ENCODE results near the gene TRAPPC12.
"Not testable (repeated sequence)": the region's sequence is repeated elsewhere in the genome, so short reads cannot be mapped to it uniquely, and the experiment has no call there.

Gene TRAPPC12

DNA sequence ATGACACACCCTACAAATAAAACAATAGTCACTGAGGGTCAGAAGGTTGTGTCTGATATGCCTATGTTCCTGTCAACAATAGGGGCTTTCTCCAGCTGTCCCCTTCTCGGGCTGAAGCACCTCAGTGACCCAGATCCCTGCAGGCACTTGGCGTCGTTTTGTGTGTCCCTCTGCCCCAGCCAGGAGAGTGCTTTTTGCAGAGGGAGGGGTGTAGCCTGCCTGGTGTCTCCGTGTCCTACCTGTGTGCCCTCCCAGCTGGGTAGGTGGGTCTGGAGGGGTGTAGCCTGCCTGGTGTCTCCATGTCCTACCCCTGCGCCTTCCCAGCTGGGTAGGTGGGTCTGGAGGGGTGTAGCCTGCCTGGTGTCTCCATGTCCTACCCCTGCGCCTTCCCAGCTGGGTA lies 74.5 kb downstream of the TRAPPC12 start:
- not testable (repeated sequence) for DNase-seq (ENCODE audit: low read depth)

DNA sequence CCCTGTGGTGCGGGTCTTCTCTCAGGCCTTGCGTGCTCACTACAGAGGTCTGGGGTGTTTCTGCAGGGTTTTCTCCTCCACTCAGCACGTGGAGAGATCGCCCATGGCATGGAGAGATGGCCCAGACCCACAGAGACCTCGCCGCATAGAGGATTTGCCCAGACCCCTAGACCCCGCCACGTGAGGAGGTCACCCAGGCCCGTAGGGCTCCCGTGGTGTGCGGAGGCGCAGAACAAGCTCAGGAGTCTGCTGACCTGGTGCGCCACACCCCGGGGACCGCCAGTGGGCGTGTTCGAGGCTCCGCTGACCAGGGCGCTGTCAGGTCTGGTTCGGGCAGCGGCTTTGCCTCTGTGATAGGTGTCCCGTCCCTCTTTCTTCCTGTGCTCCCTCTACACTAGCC lies 75.3 kb downstream of the TRAPPC12 start:
- DNase-seq (ENCODE audit: low read depth): no peak

DNA sequence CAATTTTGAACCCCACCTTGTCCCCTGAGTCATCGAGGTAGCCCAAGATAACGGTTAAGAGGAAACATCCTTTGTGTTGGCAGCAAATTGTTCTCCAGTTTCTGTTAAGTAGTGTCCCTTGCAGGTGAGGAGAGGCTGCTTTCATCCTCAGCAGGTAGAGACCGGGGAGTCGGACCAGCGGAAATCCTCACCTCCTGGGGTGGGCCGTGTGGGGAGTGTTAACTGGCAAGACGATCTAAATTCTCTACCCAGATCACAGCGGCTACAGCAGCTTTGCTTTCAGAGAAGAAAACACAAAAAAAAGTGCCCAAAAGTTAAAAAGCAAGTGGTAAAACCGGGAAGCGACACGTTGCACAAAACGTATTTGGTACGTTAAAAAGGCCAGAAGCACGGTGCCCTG lies 76.6 kb downstream of the TRAPPC12 start:
- no peak for DNase-seq (ENCODE audit: low read depth)

DNA sequence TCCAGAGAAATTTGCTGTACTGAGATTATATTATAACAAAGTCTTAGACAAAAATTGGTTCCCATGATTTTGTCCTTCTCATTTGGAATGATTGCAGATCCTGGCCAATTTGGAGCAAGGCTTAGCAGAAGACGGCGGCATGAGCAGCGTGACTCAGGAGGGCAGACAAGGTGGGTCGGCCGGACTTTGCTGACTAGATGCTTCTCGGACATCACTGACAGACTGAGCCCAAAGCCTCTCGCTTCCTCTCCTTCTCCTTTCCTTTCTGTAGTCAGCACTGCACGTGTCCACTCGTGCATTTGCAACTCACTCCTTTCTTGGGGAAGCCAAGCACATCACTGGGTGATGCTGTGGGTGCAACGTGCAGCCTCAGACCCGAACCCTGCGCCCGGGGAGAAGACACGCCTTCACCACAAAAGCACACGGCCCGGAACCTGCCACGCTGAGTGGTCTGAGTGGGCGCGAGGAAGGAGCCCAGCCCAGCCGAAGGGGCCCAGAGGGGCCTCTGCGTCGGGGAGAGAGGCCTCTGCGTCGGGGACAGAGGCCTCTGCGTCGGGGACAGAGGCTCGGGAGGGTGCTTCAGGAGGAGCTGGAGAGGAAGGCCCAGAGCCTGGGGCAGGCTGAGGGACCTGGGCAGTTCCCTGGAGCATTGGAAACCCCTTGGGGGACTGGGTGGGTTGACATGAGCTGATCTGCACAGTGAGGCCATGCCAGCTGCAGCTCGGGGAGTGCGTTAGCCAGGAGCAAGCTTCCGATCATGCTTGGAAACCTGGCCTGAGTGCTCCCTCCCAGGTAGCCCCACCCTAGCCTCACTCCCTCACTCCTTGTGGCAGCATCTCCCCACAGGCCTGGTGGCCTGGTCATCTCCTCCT lies 78.3 kb downstream of the TRAPPC12 start:
- no peak for DNase-seq (ENCODE audit: low read depth)

DNA sequence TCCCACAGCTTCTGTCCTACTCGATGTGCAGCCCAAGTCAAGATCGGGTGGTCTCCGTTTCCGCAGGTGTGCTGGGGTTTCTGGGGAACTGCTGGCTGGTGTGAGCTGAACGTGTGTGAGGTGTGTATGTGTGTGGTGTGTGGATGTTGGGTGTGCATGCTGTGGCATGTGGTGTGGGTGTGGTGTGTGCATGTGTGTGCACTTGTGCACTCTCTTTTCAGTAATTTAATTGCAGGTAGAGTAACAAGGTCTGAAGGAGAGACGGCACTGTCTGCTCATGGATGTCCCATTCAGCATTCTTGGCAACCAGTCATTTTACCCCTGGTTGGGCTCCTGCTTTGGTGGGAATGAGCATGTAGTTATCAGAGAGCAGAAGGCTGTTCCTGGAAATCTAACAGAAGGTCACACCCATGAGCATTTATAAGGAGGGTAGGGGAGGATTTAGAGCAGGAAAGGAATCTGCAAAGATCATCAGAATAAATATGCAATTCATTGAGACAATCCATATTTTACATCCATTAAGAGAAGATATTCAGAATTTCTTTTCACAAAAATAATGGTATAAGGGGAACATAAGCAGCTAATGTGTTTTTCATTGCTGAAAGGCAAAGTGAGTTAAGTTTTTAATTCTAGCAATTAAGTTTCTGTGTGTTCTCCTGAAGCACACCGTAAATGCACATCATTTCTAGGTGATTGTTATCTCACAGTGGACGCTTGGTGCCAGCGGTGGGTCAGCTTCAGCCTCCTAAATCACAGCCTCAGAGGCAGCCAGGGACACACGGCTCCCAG lies 79.1 kb downstream of the TRAPPC12 start:
- no peak for DNase-seq (ENCODE audit: low read depth)

DNA sequence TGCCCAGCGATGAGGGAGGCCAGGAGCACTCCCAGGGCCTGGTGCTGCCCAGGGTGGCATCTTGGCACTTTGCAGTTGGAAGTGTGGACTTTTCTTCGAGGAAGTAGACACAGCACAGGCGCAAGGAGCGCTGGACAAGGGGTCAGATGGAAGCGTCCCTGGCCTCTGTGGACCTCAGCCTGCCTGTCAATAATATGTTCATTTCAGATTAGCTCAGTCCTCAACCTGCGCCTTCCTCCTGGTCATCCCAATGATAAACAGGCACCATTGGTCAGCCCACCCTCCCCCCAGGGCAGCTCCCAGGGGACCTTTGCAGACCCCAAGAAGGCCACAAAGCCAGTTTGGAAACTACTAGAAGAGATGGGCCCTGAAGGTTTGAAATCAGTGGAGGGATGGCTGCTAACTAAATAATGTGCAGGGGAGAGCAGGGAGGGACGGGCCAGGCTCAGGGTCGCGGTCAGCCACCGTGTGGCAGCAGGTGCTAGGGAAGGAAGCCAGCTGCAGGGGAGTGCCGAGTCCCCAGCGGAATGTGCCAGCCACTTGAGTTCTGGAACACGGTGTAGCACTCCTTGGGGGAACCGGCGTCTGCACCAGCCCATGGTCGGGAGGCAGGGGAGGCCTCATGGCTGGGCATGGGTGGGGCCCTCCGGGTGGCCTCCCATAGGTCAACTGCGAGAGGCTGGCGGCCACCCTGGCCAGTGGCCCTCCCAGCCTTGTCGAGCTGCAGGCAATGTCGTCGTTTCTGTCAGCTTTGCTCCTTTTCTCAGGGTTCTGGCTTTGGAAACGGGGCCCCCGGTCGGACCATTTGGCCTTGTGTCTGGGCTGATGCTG lies 79.9 kb downstream of the TRAPPC12 start:
- no peak for DNase-seq (ENCODE audit: low read depth)

DNA sequence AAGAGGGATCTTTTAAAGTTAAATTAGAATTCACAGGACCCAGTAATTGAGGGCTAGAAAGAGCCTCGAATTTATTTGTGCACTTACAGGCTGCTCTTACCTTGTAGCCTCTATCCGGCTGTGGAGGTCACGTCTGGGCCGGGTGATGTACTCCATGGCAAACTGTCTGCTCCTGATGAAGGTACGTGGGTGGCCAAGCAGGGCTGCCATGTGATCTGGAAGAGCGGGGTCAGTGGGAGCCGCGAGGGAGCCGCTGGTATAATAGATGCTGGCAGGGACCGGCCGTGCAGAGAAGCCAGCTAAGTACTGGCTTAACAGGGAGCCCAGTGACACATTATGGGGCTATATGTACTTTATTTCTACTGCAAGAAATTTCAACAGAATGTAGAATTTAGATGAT lies 80.7 kb downstream of the TRAPPC12 start:
- no peak for DNase-seq (ENCODE audit: low read depth)

DNA sequence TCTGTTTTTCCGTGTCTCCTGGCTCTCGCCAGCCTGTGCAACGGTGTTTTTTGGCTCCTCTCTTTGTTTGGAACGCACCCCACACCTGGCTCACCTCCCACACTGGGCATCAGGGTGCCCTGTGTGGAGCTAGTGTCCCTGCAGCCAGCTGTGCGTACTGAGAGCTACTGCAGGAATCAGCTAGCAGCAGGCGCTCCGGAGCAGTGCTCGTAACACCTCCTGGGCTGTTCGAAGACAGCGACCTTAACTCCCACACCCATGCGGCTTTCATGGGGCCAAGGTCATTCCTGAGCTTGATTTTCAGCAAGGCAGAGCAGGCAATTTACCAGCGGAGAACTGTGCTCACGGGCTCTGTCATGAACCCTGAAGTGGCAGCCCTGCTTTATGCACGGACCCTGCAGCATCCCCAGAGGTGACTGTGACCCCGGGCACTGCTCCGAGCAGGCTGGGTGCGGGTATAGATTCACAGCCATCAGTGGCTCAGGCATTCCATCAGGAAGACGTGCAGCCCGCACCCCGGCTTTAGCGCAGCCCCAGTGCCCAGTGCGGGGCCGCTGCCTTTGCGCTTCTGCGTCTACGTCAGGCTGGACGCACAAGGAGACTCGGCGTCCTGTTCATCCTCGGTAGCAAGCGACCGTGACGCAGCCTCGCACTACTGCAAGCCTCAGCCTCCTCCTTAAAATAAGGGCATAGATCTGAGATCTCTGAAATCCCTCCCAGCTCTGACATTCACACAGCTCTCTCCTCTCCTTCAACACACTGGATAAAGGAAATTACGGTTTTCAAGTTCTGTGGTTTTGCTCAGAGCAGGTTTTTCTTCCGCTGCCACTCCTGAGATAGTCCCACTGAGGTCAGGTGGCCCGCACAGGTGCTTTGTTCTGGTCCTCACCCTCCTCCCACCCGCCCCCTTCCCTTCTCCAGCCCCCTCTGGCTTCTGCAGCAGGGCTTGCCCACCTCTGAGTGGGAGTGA lies 81.6 kb downstream of the TRAPPC12 start:
- DNase-seq (ENCODE audit: low read depth): no peak

DNA sequence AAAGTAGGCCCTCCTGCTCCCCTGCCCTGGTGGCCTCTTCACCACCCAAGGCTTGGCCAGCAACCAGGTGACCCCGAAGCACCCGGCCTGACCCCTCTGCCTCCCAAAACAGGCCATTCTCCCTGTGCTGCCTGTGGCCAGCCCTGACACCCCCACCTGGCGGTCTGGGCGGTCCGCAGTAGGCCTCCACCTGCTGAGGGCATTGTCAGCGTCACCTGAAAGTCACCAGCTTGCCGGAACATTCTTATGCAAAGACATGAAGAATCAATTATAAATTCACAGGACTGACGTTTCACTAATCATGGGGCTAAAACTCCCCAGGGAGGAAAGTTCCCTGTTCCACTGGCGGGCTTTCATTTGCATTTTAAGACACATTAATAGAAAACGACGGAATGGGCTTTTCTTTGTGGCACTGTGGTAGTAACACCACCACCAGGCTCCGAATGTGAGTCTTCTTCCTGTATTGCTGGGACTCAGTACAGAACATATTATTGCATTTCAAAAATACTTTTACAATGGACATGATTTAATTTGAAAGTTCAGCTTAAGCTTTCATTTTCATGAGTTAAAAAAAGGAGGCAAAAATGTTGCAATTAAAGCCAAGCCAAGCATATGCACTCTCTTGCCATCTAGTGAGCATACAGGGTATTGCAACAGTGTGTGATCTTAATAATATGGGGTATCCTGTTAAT lies 82.5 kb downstream of the TRAPPC12 start:
- no peak for DNase-seq (ENCODE audit: low read depth)

DNA sequence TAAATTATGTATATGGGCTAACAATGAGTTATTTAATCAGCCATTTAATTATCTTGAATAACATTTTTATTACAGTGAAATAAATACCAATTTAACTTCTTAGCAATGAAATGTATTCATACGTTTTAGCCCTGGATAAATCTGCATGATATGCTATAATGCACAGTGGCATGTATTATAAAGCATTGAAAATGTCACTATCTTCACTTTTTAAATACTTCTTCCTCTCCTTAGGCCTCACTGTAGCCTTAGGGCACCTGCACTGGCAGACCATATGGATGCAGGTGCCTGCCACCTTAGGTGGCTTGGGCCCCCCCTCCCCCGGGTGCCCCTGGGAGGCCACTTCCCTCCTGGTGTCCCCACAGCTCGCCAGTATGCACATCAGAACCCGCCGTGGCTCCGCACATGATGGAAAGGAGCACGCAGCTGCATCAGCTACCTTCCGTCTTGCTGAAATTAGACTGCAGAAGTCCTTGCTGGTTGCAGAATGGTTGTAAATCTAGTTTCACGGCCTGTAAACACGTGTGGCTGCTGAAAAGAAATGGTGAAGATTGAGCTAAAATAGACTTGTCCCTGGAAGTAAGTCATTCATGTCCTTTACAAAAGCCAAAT lies 83.1 kb downstream of the TRAPPC12 start:
- no peak for DNase-seq (ENCODE audit: low read depth)

DNA sequence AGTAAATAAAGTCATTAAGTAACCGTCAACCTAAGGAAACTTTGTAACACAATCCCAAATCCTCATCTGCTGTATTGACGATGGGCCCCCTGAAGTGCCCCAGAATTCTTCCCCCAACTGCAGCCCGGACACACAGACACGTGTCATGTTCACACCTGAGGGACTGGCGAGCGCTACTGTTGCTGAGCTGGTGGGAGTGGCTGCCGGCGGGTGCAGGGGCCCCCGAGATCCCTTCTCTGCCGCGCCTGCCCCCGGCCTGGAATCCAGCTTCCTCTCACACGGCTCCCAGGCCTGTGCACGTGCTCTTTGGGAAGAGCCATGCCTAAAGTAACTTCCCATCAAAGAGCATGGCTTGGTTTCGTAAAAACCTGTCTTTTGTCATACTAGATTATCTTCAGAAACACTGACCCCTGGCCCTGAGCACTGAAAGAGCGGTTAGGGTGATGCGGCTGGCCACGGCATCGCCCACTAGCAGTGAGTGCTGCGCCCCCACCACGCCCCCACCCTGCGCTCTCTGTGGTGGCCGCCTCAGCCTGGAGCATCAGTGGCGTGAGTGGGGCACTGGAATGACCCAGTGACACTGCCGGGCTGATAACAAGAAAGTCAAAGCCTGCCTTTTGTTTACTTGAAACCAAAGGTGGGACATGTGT lies 83.8 kb downstream of the TRAPPC12 start:
- DNase-seq (ENCODE audit: low read depth): no peak

DNA sequence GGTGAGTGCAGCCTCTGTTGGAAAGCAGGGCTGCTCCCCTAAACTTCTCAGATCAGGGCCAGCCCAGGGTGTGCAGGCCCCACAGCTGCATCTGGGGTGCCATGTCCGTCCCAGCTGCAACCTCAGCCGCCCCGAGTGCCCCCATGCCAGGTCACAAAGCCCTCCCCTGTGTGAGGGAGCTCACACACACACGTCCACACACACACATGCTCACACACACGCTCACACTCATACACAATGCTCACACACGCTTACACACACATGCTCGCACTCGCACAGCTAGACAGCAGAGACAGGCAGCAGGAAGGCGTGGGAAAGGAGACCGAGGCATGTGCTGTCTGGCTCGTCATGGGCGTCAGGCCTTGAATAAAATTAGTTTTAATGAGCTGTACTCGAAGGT lies 84.5 kb downstream of the TRAPPC12 start:
- DNase-seq (ENCODE audit: low read depth): no peak

DNA sequence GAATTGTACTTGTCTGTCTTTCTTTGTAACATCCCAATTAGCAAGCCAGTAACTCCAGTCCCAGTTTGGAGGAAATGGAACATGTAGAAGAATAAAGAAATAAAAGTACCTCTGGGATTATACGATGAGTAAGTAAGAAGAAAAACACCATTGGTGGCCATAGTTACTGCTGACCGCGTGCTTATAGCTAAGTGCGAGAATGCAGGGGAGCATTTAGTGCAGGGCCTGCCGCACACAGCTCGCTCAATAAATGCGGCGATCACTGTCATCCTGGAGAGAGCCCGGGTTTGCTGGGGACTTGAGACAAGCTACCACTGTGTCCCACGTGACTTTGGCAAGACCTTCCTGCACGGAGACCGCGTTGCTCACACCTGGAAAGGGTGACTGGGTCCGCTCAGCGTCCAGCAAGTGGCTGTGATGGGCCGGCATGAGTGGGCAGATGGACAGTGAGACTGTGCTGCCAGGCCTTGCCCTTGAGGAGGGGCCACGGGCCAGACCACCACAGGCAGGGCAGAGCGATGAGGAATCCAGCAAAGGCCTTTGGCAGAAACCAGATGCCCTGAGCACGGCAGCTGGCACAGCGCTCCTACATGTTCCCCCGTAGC lies 85.0 kb downstream of the TRAPPC12 start:
- no peak for DNase-seq (ENCODE audit: low read depth)

DNA sequence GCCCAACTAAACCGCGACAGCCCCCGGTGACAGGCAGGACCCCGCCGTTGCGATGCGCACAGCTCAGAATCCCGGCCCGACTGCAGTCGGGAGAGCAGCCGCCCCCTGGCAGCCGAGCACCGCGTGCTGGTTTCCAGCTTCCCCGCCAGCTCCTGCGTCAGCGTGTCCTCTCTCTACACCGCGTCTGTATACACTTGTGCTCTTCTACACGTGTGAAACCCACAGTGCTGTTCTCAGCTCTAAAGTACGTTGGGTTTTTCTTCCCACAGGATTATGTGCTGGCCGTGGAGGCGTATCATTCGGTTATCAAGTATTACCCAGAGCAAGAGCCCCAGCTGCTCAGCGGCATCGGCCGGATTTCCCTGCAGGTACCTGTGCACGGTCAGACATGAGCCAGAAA lies 85.8 kb downstream of the TRAPPC12 start:
- DNase-seq (ENCODE audit: low read depth): no peak

DNA sequence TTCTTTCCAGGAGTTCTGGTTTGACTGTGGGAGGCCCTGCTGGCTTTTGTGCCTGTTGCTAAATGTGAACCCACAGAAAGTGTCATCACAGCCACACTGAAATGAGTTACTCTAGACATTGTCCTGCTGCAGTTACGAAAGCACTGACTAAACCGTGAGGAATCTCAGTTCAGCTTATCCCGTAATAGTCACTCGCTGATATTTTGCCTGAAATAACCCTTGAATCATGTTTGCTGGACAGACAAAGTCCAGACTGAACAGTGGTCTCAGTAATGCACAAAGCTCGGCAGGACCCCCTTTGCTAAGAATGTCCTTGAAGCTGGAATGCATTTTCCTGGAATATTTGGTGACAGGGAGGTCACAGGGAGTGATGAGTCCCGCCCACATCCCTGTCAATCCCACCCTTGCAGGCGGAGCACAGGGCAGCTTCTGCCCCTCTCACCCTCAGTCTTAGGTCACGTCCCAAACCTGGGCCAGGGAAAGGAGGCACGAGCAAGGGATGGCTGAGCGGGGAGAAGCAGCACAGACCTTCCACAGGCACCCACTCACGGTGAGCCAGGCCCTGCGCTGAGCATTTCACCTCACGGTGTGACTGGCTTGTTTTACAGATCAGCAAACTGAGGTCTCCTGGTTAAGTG lies 86.5 kb downstream of the TRAPPC12 start:
- no peak for DNase-seq (ENCODE audit: low read depth)

DNA sequence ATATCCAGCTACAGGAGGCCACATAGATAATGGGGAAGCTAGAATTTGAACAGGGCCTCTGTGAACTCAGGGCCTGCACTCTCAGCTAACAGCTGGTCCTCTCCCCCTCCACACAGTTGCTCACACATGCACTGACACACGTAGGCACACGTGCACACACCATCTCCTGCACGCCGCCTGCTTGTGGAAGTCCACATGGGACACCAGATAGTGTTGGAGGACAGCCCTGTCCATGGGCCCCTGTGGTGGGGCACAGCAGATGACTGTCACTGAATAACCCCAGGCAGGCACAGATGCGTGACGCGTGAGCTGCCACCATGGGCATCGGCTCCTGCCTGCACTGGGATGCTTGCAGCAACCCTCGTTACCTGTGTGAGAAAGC lies 87.0 kb downstream of the TRAPPC12 start:
- DNase-seq (ENCODE audit: low read depth): no peak

DNA sequence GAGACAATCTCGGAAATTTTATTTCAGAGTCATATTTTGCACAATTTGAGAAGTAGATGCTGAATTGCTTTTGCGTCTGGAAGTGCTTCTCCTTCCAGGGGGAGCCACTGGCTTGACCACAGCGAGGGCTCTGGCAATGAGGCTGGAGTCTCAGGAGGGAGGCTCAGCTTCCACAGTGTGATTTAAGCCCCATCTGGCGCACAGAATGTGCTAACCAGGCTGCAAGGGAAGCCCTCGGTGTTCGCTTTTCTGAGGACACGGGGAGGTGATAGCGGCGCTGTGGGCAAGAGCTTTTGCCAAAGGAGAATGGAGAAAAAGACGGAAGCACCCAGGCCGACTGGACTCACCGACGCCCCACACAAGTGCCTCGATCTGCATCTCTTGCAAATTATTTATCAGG lies 87.5 kb downstream of the TRAPPC12 start:
- DNase-seq (ENCODE audit: low read depth): no peak

DNA sequence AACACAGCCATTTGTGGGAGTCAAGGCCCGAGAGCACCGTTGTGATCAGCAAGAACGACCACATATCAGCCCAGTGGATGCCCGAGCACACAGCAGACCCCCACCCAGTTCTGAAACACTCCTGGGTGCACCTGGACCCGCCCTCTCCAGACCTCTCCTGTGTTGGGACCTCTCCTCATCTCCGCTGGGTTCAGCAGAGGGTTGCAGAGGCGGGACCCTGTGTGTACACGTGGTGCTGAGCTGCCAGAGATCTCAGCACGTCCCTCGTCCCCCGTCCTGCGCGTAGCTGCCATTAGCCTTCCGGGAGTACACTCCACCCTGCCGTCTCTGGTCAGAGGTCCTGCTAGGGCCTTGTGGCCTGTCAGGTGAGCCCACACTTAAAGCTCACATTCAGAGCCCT lies 88.2 kb downstream of the TRAPPC12 start:
- no peak for DNase-seq (ENCODE audit: low read depth)

Measured in T follicular helper cell (primary cell).